GM23248 (cell line): ENCODE data around the gene SSPN. TPM values are rescaled to one million over a fixed set of nuclear protein-coding genes. Genes with fewer than 3 reads are reported as not detected.

Source experiments
- DNase-seq: peaks from one replicate; pipeline ENCODE4 v3.0.0-alpha.2; 2015
- H2AFZ ChIP-seq: fragments of 200-600 bp; sonication (generic); 2 replicates; pipeline ENCODE4 v1.6.1; 2016; ENCODE audit warnings: antibody characterized with exemption
- H3F3A ChIP-seq: fragments of 200-600 bp; sonication (generic); 2 replicates; pipeline ENCODE4 v1.6.1; 2016; ENCODE audit warnings: mild to moderate bottlenecking, antibody characterized with exemption, mixed run types; ENCODE audit not compliant: insufficient read depth
- H3K27ac ChIP-seq: fragments of 200-600 bp; sonication (generic); 2 replicates; pipeline ENCODE4 v1.5.1; 2016; ENCODE audit warnings: mild to moderate bottlenecking
- H3K27me3 ChIP-seq: fragments of 200-600 bp; sonication (generic); replicated peaks from 2 replicates; pipeline ENCODE4 v1.6.1; 2016; ENCODE audit warnings: mild to moderate bottlenecking; ENCODE audit not compliant: insufficient read depth
- H3K36me3 ChIP-seq: fragments of 200-600 bp; sonication (generic); 2 replicates; pipeline ENCODE4 v1.6.1; 2016; ENCODE audit warnings: low read depth, mild to moderate bottlenecking
- H3K4me1 ChIP-seq: fragments of 200-600 bp; sonication (generic); 2 replicates; pipeline ENCODE4 v1.6.1; 2016; ENCODE audit warnings: mild to moderate bottlenecking; ENCODE audit not compliant: insufficient read depth
- H3K4me2 ChIP-seq: fragments of 200-600 bp; sonication (generic); one replicate; pipeline ENCODE4 v1.6.1; 2016; ENCODE audit warnings: mild to moderate bottlenecking; ENCODE audit not compliant: unreplicated experiment
- H3K4me3 ChIP-seq: fragments of 200-600 bp; sonication (generic); 2 replicates; pipeline ENCODE4 v1.5.1; 2016; ENCODE audit warnings: mild to moderate bottlenecking
- H3K79me2 ChIP-seq: fragments of 200-600 bp; sonication (generic); 2 replicates; pipeline ENCODE4 v1.6.1; 2016; ENCODE audit warnings: mild to moderate bottlenecking; ENCODE audit not compliant: insufficient read depth
- H3K9ac ChIP-seq: fragments of 200-600 bp; sonication (generic); 2 replicates; pipeline ENCODE4 v1.6.1; 2016; ENCODE audit warnings: mild to moderate bottlenecking
- H3K9me2 ChIP-seq: fragments of 200-600 bp; sonication (generic); 2 replicates; pipeline ENCODE4 v1.6.1; 2016; ENCODE audit warnings: mixed run types, mild to moderate bottlenecking, moderate library complexity; ENCODE audit not compliant: insufficient read depth
- H3K9me3 ChIP-seq: fragments of 200-600 bp; sonication (generic); one replicate; pipeline ENCODE4 v1.6.1; 2017; ENCODE audit warnings: low read depth
- H4K20me1 ChIP-seq: fragments of 200-600 bp; sonication (generic); 2 replicates; pipeline ENCODE4 v1.6.0; 2016; ENCODE audit not compliant: insufficient read depth
- EZH2 ChIP-seq: fragments of 200-600 bp; sonication (generic); IDR thresholded peaks from 2 replicates; pipeline ENCODE4 v1.6.1; 2018; ENCODE audit warnings: antibody characterized with exemption, mild to moderate bottlenecking; ENCODE audit not compliant: insufficient read depth, poor library complexity, severe bottlenecking
- EZH2phosphoT487 ChIP-seq: fragments of 200-600 bp; sonication (generic); IDR thresholded peaks from 2 replicates; pipeline ENCODE4 v1.6.1; 2018; ENCODE audit warnings: antibody characterized with exemption, moderate library complexity, mild to moderate bottlenecking, low read depth; ENCODE audit not compliant: insufficient read depth
- WGBS, 2 experiments: methylation state at CpG; one replicate each; pipeline ENCODE4 v1.1.6; 2015 to 2017; ENCODE audit warnings: low lambda C conversion rate in 2 of 2, low coverage in 1 of 2; ENCODE audit errors: missing lambda C conversion rate in 2 of 2; 5-methylcytosine and 5-hydroxymethylcytosine counted together
- in situ Hi-C: fragments of 300-500 bp; cut with MboI; formaldehyde crosslinking; loops from 2 replicates; pipeline ENCODE4 v1.15.0; 2020
- polyA plus RNA-seq: library from polyadenylated mRNA; unstranded; fragments of >200 nt; fragmentation: Nextera tagmentation; extraction: Ambion mirVana; gene quantifications from 2 replicates; pipeline ENCODE4 v1.2.1, GENCODE V29; 2016
- total RNA-seq: library from RNA; depleted of rRNA; stranded (reverse); fragments of >200 nt; shearing (Covaris generic); gene quantifications from 2 replicates; pipeline ENCODE4 v1.2.3, GENCODE V29; 2014

SSPN gene
- total and polyA plus RNA-seq, 2 experiments from 2014 or later = 12.5 to 22.0 TPM

GRCh38 chr12:26268841-26269561, 73.6 kb downstream of the SSPN start:
- WGBS, 2 experiments = 14 to 16% methylated on average over 2 of the region's 2 CpGs

GRCh38 chr12:26269562-26270284, 74.3 kb downstream of the SSPN start:
- Histone ChIP-seq H2AFZ (no peak overlapping the region), H3F3A (peaks cover 13% of the 10 kb centered on the region), H3K79me2 (no peaks in the 10 kb centered on the region), H3K36me3 (no peaks in the 10 kb centered on the region), H3K9me2 (no peaks in the 10 kb centered on the region), H3K4me3 (no peak overlapping the region), H3K4me2 (no peak overlapping the region), H3K9me3 (no peaks in the 10 kb centered on the region), H4K20me1 (no peaks in the 10 kb centered on the region), H3K9ac (no peak overlapping the region), H3K4me1 (peaks cover 28% of the 10 kb centered on the region), H3K27ac (no peak overlapping the region), H3K27me3 (no peaks in the 10 kb centered on the region)
- WGBS, 2 experiments = 74 to 76% methylated on average over 8 of the region's 8 CpGs
- TF ChIP-seq EZH2 = no peak
- TF ChIP-seq EZH2phosphoT487 = no peak
- no peak for DNase-seq
- in situ Hi-C loops = no loop called here

More at GRCh38 chr12:26268841-26269561, 73.6 kb downstream of the SSPN start:
- Histone ChIP-seq H2AFZ (no peak overlapping the region), H3K9ac (no peak overlapping the region), H3K27ac (no peak overlapping the region), H3K4me3 (no peak overlapping the region), H3K4me1 (peaks cover 22% of the 10 kb centered on the region), H3F3A (peaks cover 6% of the 10 kb centered on the region), H3K9me3 (no peaks in the 10 kb centered on the region), H3K9me2 (no peaks in the 10 kb centered on the region), H4K20me1 (no peaks in the 10 kb centered on the region), H3K79me2 (no peaks in the 10 kb centered on the region), H3K4me2 (no peak overlapping the region), H3K36me3 (no peaks in the 10 kb centered on the region), H3K27me3 (no peaks in the 10 kb centered on the region)
- peak; percentile 59 for DNase-seq
- TF ChIP-seq EZH2 (no peak), EZH2phosphoT487 (no peak)
- in situ Hi-C loops = no loop called here

- Histone ChIP-seq H3K36me3 (no peaks in the 10 kb centered on the region), H3K4me3 (no peak overlapping the region), H3K79me2 (no peaks in the 10 kb centered on the region), H2AFZ (no peak overlapping the region), H3K4me1 (peaks cover 39% of the 10 kb centered on the region), H3K9me2 (no peaks in the 10 kb centered on the region), H3K9ac (no peak overlapping the region), H3K27me3 (no peaks in the 10 kb centered on the region), H3F3A (peaks cover 18% of the 10 kb centered on the region), H3K9me3 (no peaks in the 10 kb centered on the region), H4K20me1 (no peaks in the 10 kb centered on the region), H3K4me2 (no peak overlapping the region), H3K27ac (no peak overlapping the region)
- in situ Hi-C loops = no loop called here
- peak; percentile 16 for DNase-seq
- TF ChIP-seq EZH2phosphoT487 (no peak), EZH2 (no peak)
- WGBS, 2 experiments = 58 to 63% methylated on average over 2 of the region's 2 CpGs
Observed at GRCh38 chr12:26271024-26271423, 75.7 kb downstream of the SSPN start.

- 54 to 55% methylated on average over 14 of the region's 14 CpGs for WGBS, 2 experiments
- Histone ChIP-seq H3K4me2 (peak overlapping the region; percentile 4), H3K9me2 (no peaks in the 10 kb centered on the region), H3K4me1 (peaks cover 39% of the 10 kb centered on the region), H3K9ac (no peak overlapping the region), H4K20me1 (no peaks in the 10 kb centered on the region), H3K9me3 (no peaks in the 10 kb centered on the region), H3K4me3 (no peak overlapping the region), H3K79me2 (no peaks in the 10 kb centered on the region), H3K27ac (no peak overlapping the region), H2AFZ (no peak overlapping the region), H3K36me3 (no peaks in the 10 kb centered on the region), H3K27me3 (no peaks in the 10 kb centered on the region), H3F3A (peaks cover 18% of the 10 kb centered on the region)
- peak; percentile 92 for DNase-seq
- in situ Hi-C loops = no loop called here
- TF ChIP-seq EZH2phosphoT487 (no peak), EZH2 (no peak)
Observed at GRCh38 chr12:26271889-26272492, 76.6 kb downstream of the SSPN start.
